RKO (cell line): ENCODE measurements around the gene PFKFB3.
"Not testable (repeated sequence)": the region's sequence is repeated elsewhere in the genome, so short reads cannot be mapped to it uniquely, and the experiment has no call there.

Experiments
- DNase-seq: peaks from one replicate; pipeline ENCODE4 v3.0.0-alpha.2; 2016; ENCODE audit warnings: low spot score

Gene PFKFB3

GRCh38 chr10:6178581-6178980 is 24.2 kb upstream of the PFKFB3 start:
- no peak for DNase-seq

- DNase-seq = no peak
These were observed 23.7 kb upstream of the PFKFB3 start for GRCh38 chr10:6179078-6179477.

GRCh38 chr10:6180480-6181110 is 22.1 kb upstream of the PFKFB3 start:
- DNase-seq = no peak

GRCh38 chr10:6181249-6181648 is 21.5 kb upstream of the PFKFB3 start:
- DNase-seq = no peak

GRCh38 chr10:6182454-6183098 is 20.2 kb upstream of the PFKFB3 start:
- DNase-seq = no peak

DNA sequence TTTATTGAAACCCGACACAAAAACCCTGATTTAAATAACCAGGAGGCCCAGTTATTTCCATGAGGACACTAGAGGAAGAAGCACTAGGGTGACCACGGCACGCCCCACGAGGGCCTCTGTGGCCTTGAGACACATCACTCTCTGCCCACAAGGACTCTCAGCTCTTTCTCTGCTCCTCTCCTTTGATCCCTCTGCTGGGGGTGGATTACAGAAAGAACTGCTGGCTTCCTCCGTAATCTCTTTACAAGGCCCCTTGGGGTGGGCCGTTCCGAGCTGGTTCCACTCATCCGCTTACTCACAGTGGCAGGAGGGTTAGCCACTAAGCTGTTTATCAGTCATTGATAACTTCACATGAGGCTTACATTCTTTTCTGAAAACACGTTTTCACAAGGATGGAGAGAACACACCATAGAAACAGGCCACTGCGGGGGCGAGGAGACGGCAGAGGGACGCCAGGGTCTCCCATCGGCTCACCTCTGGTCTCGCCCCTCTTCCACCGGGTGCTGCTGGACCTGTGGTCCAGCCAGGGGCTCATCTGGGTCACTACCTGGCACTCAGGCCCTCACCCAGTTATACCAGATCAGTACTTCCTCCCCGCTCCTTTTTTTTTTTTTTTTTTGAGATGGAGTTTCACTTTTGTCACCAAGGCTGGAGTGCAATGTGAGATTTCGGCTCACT is 17.6 kb upstream of the PFKFB3 start:
- DNase-seq = no peak

DNA sequence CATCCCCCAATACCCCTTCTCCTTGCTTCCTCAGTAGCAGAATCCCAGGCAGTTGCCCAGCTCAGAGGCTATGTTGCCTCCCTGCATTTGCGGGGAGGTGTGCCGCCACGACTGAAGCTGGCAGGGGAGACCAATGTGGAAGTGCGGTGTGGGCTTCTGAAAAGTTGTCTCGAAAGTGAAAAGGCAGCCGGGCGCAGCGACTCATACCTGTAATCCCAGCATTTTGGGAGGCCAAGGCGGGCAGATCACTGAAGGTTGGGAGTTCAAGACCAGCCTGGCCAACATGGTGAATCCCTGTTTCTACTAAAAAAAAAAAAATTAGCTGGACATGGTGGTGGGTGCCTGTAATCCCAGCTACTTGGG is 15.9 kb upstream of the PFKFB3 start:
- DNase-seq = no peak

- DNase-seq = no peak
These were observed 15.5 kb upstream of the PFKFB3 start for GRCh38 chr10:6187278-6187677.

DNA sequence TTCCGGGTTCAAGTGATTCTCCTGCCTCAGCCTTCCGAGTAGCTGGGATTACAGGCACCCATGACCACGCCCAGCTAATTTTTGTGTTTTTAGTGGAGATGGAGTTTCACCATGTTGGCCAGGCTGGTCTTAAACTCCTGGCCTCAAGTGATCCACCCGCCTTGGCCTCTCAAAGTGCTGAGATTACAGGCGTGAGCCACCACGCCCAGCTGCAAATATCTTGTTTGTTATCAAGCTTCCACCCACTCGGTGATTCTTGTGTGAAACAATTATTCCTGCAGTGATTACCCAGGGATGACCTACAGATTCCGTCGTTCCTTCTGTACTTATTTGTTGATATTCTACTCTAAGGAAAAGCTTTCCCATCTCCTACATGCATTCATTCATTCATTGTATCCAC is 12.7 kb upstream of the PFKFB3 start:
- not testable (repeated sequence) for DNase-seq

GRCh38 chr10:6191147-6191546 is 11.6 kb upstream of the PFKFB3 start:
- no peak for DNase-seq

DNA sequence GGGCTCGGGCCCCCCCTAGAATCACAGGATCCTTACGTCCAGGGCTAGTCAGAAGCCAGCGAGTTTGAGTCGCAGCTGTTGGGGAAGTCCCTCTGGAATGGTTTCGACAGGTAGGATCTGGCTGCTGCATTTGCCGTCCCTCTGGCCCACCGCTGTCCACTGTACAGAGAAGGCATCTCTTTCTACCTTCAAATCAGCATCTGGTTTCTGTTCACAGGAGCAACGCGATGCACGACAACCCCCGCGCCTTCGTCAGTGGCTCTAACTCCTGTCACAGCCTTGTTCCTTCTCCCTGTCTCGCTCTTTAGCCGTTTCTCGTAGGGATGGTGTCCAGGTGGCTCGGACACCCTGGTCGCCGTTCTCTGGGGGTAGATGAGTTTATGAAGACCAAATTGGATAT is 11.2 kb upstream of the PFKFB3 start:
- DNase-seq = no peak

DNA sequence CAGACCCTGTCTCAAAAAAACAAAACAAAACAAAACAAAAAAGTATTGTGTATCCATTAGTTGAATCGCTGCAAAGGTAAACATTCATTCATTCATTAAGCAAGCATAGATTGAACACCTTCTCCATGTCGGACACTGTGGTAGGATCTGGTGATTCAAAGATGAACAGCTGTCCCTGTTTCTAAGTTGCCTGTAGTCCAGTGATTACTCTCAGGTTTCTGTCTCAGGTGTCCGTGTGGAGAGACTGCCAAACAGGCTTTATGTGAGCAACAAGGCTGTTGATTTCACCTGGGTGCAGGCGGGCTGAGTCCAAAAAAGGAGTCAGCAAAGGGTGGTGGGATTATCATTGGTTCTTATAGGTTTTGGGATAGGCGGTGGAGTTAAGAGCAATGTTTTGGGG is 9.4 kb upstream of the PFKFB3 start:
- not testable (repeated sequence) for DNase-seq

DNA sequence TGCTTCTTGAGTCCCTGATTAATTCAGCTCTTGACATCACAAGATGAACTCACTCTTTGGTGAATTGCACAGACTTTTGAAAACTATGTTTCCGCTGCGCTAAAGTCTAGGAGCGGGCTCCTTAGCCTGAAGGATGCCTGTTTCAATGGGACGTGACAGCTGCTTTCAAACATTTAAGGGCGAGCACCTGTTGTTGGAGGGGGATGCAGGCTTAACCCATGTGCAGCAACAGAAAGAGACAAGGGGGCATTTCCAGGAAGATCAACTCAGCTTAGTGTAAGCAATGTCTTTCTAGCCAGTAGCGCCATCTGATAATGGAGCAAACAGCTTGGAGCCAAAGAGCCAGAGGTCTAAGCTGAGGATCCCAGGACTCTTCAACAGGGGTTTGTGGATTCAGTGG is 8.4 kb upstream of the PFKFB3 start:
- no peak for DNase-seq

DNA sequence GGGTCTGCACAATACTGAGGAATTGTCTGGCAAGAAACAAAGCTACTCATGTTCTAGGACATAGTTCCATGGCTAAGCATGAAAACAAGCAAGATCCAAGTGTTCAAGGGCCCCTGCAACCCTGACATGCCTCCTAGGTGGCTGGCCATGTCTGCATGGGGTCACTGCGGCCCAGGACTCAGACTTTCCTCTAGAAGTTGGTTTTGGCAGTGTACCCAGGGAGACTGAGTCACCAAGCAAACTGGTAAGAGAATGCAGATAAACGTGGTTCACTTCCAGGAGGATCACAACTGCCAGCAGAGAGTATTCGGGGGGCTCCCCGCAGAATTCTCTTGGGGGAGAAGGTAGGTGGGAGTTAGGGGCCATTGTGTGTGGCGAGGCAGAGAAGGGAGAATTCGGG is 7.4 kb upstream of the PFKFB3 start:
- no peak for DNase-seq

- no peak for DNase-seq
These were observed 6.9 kb upstream of the PFKFB3 start for GRCh38 chr10:6195846-6196245.

- not testable (repeated sequence) for DNase-seq
These were observed 6.2 kb upstream of the PFKFB3 start for GRCh38 chr10:6196524-6196923.

- DNase-seq = no peak
These were observed 5.4 kb upstream of the PFKFB3 start for GRCh38 chr10:6197321-6197720.

- no peak for DNase-seq
These were observed 4.6 kb upstream of the PFKFB3 start for GRCh38 chr10:6198171-6198570.

DNA sequence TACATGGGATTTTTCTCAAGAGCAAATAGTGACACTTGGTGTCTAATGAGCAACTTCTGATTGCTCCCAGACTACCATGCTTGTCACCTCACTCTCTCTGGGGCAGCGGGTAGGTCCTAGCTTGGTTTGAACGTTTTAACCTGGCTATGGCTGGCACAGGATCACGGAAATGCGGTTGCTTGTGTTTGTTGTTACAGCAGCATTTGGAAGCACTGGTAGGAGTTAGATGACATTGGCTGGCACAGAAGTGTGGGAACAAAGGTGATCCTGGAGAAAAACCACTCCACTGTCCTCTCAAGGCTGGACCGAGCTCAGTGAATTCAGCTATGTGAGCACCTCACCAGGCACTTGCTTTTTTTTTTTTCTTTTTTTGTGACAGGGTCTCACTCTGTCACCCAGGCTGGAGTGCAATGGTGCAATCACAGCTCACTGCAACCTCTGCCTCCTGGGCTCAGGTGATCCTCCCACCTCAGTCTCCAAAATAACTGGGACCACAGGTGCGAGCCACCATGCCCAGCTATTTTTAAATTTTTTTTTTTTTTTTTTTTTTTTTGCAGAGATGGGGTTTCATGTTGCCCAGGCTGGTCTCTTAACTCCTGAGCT is 3.5 kb upstream of the PFKFB3 start:
- DNase-seq = no peak

- DNase-seq = no peak
These were observed 2.3 kb upstream of the PFKFB3 start for GRCh38 chr10:6200440-6200733.

DNA sequence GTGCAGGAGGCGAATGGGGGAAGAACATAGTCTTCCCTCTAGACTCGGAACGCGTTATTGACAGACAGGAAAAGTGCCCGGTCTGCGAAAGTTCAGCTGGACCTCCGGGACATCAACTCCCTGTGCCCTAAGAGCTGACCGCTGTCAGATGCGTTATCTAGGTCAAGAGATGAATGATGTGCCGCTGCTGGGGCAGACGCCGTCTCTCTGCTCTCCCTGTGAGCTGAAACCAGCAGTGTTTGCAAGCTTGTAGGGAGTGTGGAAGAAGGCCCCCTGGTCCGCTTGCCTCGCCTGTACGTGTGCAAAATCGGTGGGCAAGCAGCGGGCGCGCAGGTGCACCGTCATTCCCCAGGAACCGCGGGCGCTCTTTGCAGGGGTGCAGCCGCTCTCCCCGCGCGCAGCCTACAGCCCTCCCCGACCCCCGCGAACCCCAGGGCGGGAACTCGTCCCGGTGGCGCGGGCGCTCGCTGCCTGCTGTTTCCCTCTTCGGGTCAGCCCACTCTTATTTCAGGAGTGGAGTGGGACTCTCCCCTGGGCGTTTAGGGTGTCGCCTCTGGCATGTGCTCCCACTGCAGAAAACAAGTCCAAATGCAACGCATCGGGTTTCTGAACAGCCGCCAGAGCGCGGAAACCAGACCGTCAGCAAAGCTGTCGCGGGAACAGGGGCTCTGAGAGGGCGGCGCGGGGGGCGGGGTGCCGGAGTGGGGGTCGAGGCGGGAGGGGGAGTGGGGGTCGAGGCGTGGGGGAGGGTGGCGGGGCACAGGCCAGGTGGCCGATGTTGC is 1.8 kb upstream of the PFKFB3 start:
- DNase-seq = no peak

GRCh38 chr10:6201516-6201975 is 1.2 kb upstream of the PFKFB3 start:
- DNase-seq = peak; percentile 53
